GM18502 (cell line): ENCODE measurements around the gene TMEM171.

Source experiments
- ATAC-seq: cut with Tn5 transposase; IDR thresholded peaks from one replicate; pipeline ENCODE4 v1.9.1; 2021; ENCODE audit warnings: mild to moderate bottlenecking; ENCODE audit not compliant: unreplicated experiment, poor library complexity

The TMEM171 gene

DNA sequence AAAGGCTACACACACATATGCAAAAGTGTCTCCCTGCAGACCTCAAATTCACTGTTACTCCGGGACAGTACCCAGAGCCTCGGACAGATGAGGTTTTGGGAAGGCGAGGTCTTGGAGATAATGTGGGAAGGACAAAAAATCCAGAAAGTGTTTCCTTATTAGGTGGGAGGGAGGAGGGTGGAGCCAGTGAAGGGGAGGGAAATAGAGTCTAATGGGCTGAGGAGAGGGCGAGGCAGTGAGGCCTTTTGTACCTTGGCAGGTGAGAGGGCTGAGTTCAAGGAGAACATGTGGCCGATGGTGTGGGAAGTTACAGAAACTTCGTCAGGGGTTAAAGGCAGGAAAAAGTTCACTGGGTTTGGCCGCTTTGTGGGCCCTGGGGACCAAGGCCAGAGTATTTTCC, 30.5 kb downstream of the TMEM171 start:
- no peak for ATAC-seq

DNA sequence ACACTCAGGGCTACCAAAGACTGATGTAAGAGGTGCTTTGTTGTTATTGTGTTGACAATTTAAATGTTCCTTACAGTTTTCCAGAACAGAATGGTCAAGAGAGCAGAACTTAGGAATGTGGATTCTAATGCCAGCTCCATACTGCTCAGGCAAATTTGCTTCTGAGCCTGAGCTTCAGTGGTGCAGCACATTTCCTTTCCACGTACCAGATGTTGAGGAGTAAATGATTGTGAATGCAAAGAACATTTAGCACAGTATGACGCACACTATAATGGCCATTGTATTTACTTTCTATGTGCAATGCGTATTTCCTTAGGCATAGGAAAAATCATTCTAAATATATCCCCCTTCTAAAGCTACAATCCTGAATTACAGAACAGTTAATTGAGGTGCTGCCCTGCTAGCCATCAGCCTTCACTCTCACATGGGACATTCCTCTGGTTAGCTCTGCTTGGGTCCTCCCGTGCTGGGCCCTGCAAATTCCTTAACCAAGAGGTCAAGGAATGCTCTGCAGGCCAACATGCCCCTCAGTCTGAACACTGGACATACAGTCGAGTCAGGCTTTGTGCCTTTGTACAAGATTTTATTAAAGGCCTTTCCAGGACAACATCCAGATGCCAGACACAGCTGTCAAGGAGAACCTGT, 31.5 kb downstream of the TMEM171 start:
- no peak for ATAC-seq

DNA sequence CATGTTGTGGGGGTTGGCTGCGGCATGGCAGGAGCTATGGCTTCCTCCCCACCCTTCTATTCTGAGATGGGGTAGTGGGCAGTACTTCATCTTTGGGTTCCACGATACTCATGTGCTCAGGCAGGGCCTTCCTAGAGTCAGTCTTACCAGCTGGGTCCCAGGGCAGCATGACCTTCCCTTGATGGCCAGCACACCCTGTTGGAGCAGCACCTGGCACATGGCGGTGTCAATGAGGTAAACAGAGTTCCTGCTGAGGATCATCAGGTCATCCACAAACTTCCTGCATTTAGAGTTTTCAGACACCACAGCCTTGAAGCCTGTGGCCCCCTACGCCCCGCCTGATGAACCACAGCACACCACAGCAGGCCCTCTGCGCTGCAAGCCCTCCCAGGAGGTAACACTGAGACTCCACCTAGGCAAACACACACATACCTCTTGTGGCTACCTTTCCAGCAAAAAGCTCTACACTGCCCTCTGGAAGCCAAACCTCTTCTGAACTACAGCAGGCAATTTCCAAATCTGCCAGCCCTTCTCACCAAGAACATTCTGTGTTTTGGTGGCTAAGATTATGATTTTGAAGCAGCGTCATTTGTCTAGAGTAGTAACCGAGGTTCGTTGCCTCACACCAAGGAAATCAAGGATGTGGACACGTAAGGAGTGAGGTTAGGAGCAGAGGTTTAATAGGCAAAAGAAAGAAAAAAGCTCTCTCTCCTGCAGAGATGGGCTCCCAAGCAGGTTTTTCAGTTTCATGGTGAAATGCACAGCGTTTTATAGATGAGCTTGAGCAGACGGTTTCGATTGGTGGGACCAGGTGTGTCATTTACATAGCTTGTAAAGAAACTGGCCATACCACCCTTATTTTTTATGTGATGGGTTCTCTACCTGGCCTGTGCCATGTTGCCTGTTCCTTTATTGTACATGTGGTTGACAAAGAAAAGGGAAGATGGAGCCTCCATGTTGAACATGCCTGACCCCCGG, 32.3 kb downstream of the TMEM171 start:
- no peak for ATAC-seq

DNA sequence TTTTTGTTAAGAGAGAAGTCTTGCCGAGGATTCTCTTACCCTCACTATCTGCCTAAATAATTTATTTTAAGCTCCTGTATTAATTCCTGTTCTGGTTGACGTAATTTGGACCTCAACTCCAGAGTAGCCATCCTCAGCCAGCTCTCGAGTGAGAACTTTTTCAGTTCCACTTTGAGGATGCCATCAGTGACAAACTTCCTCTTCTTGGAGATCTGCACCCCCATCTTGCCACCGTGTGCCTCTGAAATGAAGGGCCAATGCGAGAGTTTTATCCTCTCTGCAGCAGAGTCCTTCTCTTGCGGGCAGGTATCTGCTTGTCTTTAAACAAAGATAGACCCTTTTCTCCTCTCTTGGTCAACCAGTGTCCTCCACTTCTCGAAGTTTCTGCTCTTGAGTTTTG, 33.1 kb downstream of the TMEM171 start:
- ATAC-seq: no peak

DNA sequence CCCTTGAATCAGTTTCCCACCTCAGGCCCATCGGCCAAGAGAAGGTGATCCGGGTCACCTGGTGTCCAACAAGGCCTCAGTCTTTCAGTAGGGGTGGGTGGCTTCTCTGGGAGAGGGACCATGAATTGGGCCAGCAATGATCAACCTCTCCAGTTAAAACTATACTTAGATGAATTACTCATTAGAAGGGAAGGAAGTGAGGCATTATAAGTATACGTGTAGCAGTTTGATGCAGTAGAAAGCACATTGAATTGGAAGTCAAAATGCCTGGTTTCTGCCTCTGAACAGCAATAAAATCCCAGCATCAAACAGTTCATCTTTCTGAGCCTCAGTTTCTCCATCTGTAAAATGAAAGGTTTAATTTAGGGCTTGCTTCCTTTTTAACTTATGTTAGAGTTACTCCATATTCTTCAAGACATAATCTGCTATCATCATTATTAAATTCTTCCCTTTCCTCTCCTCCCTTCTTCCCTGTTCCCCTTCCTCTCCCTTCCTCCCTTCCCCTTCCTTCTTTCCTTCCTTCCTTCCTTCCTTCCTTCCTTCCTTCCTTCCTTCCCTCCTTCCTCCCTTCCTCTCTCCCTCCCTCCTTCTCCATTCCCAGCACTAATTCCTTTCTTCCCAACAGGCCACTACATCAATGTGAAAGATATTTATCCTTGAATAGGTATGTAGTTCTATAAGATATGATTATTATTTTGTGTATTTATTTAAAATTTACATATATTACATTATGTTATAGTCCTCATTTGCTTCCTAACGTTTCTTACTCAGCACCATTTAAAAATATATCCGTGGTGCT, 34.0 kb downstream of the TMEM171 start:
- no peak for ATAC-seq

DNA sequence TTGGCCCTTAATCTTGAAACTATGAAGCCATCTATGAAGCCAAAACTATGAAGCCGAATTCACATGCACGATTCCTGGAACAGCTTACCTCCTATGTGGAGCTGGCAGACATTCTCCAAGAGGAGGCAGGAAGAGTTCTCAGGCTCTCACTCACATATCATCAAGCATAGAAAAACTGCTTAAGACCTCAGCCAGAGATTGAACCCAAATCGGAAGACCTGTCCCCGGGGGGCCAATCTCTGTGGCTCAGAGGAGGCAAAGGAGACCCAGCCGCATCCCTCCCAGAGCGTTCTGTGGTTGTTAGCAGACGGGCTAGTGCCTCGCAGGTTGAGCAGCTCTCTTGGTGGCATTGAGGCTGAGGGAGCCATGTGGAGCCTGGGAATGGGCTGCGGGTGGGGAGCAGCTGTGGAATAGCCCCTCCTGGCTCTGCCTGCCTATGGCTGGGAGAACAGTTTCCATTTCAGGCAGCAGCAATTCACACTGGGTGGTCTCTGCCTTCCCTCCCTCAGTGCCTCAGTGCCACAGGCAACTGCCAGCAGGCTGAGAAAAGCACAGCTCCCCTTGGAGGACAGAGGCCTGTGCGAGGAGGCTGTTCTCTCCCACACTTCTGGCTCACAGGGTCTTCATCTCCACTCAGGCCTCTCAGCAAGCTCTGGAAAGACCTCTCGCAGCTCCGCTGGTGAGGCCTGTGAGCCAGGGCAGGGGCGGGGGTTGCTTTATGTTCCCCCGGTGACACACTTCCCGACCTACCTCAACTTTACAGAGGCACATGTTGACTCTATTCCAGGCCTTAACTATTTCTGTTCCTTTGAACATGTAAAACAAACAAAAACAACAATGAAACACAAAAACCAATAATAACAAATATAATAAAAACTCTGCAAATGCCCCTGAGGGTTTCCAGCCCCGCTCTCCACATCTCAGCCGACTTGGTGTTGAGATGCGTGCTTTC, 35.2 kb downstream of the TMEM171 start:
- no peak for ATAC-seq

DNA sequence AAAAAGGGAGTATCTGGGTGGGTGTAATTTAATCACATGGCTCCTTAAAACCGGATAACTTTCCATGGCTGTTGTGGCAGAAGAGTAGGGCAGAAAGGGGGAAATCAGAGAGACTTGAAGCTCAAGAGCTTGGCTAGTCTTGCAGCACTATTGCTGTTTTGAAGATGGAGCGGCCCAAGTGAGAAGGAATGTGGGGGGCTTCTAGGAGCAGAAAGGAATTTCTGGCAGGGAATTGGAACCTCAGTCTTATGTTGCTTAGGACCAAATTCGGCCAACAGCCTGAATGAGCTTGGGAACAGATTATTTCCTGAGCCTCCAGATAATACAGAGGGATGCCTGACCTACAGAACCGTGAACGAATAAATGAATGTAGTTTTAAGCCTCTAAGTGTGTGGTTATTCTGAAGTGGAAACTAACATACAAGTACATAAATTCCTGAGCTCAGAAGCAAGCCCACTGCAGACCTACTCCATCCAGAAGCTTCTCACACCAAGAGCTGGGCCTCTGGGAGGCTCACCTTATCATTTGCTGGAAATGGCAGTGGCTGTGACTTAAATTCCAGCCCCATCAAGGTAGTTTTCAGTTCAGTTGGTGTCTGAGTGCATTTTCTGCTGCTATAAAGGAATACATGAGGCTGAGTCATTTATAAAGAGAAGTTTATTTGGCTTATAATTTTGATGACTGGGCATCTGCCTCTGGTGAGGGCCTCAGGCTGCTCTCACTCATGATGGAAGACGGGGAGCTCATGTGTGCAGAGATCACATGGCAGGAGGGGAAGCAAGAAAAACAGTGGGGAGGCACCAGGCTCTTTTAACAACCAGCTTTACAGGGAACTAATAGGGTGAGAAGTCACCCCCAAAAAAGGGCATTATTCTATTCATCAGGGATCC, 37.3 kb downstream of the TMEM171 start:
- ATAC-seq: no peak

DNA sequence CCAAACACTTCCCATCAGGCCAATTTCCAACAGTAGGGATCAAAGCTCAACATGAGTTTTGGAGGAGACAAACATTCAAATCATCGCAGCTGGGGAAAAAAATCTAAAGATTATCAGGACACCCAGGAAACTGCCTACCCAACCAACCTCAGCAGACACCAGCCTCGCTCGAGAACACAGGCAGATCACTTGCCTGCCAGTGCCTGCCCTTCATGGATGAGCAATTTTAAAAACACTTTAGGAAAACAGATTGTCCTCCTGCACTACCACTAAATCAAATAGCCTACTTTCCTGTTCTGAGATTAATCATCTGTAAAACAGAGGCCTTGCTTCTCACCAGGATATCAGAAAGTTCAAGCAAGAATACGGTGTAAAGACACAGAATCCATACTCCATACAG, 37.9 kb downstream of the TMEM171 start:
- no peak for ATAC-seq

DNA sequence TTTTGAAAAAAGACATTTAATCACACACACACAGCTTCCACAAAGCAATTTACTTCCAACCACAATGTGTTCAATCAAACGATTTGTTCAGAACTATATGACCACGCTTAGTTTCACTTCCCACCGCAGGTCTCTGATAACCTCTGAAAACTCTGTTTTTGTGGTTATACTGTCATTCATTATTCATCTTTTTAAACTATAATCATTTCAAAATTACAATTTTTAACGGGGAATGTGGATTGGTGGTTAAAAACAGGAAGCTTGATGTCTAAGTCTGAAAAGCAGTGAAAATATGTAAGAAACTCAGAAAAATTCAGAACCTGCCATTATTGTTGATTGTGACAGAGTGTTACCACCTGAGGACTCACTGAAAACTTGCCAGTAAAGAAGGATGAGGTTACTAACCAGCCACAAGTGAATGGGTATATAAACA, 39.9 kb downstream of the TMEM171 start:
- peak; percentile 95 for ATAC-seq

DNA sequence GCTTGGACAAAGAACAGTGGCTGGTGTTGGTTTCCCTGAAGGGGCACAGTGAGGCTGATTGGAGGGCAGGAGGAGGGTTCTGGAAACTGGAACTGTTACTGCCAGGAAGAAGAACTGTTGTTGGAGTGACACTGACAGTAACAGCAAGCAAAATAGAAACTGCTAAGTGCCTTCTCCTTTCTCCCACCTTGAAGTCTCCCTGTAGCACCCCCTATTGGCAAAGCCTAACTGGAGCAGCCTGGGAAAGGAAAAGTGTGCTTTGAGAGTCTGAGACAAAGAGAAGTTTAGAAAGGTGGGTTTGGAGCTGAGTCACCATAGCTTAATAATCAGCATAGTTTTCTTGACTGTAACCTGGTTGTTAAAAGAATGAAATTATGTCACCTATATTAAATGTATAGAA, 50.1 kb downstream of the TMEM171 start:
- ATAC-seq: no peak

DNA sequence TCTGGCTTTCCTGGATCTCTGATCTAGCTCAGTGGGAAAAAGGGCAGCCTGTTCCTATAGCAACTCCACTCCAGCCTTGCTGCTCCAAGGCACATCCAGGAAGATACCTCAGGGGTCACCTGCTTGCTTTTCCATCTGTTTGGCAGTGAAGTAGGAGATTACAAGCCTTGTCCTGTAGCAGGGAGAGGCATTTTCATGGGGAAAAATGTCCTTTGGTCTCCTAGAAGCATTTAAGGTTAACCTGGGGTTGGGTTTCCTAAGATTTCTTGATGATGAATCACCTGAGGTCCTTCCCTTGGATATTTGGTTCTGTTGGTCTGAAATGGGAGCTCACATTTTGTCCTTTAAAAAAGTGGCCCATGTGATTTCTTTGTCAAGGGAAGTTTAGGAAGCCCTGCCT, 51.1 kb downstream of the TMEM171 start:
- no peak for ATAC-seq

DNA sequence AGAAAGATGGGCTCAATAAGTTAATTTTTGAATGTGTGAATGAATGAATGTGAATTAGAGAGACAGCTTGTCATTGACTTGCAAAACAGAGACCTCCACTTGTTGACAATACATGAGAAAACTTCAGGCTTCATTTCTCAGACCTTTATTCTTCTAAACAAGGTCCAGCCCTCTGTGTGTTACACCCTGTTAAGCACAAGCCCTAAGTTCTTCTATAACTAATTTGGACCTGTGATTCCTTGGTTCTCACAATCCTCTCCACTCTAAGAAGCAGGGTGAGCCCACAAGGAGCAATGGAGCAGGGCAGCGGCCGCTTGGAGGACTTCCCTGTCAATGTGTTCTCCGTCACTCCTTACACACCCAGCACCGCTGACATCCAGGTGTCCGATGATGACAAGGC, 52.6 kb downstream of the TMEM171 start, which contains the start of gene TMEM174:
TSS of gene TMEM174 (plus strand) at position 243 of the 400 bp plus-strand sequence. CDS start at position 294, 51 bp downstream.
- ATAC-seq: no peak

DNA sequence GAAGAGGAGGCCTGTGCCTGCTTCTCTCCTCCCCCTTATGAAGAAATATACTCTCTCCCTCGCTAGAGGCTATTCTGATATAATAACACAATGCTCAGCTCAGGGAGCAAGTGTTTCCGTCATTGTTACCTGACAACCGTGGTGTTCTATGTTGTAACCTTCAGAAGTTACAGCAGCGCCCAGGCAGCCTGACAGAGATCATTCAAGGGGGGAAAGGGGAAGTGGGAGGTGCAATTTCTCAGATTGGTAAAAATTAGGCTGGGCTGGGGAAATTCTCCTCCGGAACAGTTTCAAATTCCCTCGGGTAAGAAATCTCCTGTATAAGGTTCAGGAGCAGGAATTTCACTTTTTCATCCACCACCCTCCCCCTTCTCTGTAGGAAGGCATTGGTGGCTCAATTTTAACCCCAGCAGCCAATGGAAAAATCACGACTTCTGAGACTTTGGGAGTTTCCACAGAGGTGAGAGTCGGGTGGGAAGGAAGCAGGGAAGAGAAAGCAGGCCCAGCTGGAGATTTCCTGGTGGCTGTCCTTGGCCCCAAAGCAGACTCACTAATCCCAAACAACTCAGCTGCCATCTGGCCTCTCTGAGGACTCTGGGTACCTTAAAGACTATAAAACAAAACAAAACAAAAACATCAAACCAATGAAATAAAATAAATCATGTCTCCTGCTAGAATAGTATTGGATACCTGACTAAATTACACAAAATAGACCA, 53.9 kb downstream of the TMEM171 start:
- ATAC-seq: no peak

DNA sequence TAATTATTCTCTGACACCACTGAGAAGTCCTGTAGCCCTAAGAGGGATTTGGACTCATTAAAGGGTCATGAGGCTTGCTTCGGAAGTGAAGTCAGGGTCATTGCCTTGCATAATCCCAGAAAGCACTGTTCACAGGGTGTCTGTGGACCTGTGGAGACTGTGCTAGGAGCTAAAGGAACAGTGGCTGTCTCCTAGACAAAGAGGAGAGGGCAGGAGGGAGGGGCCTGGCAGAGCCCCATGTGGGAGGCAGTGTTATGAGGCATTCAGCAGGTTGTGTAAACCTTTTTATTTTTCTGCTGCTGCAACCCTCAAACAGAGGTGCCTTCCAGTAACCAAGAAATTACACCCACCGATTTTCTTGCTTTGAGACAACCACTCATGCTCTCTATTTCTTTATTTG, 55.9 kb downstream of the TMEM171 start:
- ATAC-seq: no peak

DNA sequence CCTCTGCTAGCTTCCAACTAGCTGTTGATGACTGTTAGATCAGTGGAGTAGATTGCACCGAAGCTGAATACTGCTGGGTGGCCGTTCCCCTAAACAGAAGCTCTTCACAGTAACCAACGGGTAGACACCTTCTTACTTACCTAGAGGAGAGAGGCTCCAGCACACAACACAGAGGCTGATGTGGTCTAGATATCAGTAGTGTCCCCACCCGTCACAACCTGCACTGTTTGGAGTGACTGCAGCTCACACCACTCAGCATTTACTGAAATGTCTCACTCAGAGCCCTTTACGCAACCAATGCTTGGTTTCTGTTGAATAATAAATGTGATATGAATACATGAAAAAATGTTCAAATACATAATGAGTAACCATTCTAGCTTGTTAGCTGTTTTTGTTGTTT, 57.9 kb downstream of the TMEM171 start:
- no peak for ATAC-seq

DNA sequence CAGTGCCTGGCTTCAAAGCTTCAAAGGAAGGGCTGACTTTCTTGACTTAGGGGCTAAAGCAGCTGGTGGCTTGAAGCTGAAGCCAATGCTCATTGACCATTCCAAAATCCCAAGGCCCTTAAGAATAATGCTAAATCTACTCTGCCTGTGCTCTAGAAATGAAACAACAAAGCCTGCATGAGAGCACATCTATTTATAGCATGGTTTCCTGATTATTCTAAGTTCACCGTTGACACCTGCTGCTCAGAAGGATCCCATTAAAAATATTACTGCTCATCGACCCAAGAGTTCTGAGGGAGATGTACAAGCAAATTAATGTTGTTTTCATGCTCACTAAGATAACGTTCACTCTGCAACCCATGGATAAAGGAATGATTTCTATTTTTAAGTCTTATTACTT, 59.4 kb downstream of the TMEM171 start:
- no peak for ATAC-seq

DNA sequence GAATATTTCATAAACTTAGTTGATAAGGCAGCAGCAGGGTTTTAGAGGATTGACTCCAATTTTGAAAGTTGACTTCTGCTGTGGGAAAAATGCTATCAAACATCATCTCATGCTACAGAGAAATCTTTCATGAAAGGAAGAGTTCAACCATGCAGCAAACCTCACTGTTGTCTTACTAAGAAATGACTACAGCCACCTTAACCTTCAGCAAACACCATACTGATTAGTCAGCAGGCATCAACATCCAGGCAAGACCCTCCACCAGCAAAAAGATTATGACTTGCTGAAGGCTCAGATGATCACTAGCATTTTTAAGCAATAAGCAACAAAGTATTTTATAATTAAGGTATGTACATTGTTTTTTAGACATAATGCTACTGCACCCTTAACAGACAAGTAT, 60.2 kb downstream of the TMEM171 start:
- ATAC-seq: no peak
